ENCODE results near the gene ISL1.

ISL1 gene

DNA sequence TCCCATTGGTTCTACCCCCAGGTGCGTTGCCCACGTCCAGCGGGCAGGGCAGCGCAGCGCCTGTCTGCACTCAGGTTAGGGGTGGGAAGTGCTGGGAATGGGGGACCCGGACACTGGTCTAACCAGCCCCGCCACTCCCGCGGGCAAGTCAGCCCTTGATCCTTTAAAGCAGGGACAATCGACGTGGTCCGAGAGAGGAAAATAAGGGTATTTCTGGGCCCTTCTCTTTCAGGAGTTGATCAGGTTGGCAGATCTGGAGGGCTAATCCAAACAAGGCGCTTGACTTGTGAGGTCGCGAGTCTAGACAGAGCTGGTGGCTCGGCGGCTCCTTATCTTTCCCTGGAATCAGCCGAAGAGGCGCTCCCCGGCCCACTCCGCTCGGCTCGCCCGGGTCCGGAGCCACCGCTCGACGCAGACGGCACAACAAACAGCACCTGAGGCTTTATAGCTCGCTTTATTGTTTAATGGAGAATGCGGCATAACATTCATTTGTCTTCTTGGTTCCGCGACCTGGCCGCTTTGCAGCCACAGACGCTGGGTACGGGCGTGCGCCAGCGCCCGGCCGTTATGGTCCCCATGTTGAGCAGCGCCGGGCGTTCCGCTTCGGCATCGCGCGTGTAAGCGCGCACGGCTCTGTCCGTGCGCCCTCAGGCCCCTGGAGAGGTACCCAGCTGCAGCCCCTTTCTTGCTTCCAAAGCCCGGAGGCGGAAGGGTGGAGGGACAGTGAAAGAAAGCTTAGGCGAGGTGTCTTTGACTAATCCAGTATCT is 15.8 kb downstream of the ISL1 start:
- no peak overlapping the region for H3K4me3 ChIP-seq (ENCODE audit: low read depth in 1 of 2, low read length in 1 of 2)
- H3K4me1 ChIP-seq (ENCODE audit: control insufficient read depth in 1 of 2, insufficient read depth in 1 of 2, low read depth in 1 of 2, low read length in 1 of 2): no peaks in the 10 kb centered on the region
- TF ChIP-seq CTCF (IDR thresholded peaks at IDR 0.05): no peak
- no peaks in the 10 kb centered on the region for H3K9me3 ChIP-seq
- peaks cover 81% of the 10 kb centered on the region for H3K27me3 ChIP-seq
- no peak overlapping the region for H3K27ac ChIP-seq
- no peaks in the 10 kb centered on the region for H3K36me3 ChIP-seq

DNA sequence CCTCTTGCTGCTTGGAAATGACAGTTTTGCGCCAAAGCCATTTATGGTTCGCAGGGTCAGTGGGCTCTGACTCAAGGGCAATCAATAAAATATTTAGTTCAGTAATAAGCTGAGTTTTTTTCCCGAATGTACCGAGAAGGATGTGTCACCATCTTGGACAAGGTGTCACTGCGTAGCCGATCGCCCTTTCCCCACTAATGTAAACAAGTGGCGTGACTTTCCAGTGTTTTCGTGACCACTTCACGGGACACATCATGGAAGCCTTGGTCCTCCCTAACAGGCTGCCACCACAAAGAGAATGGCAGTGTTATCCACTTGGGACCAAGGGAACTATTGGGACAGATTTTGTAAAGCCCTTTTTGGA is 16.4 kb downstream of the ISL1 start:
- Histone ChIP-seq H3K4me3 (ENCODE audit: low read depth in 1 of 2, low read length in 1 of 2) (no peak overlapping the region), H3K27ac (no peak overlapping the region), H3K9me3 (no peaks in the 10 kb centered on the region), H3K4me1 (ENCODE audit: control insufficient read depth in 1 of 2, insufficient read depth in 1 of 2, low read depth in 1 of 2, low read length in 1 of 2) (no peaks in the 10 kb centered on the region), H3K27me3 (peaks cover 76% of the 10 kb centered on the region), H3K36me3 (no peaks in the 10 kb centered on the region)
- no peak for TF ChIP-seq CTCF (IDR thresholded peaks at IDR 0.05)

DNA sequence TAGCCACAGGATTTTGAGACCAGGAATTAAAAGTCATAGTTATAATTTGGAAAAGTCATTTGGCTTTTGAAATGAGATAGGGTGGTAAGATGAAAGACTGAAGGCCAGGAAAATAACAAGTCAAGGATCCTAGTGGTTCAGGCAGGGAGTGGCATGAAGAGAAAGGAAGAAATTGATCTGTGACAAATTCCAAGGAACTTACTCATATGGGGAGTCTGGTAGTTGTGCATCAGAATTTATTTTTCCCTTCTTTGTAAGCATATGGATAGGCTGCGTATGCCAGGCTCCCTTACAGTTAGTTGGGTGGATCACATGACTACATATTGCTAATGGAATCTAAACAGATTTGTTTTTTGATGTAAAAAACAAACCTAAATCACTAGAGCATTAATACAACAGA is 21.0 kb downstream of the ISL1 start:
- Histone ChIP-seq H3K27me3 (peaks cover 30% of the 10 kb centered on the region), H3K4me3 (ENCODE audit: low read depth in 1 of 2, low read length in 1 of 2) (no peak overlapping the region), H3K4me1 (ENCODE audit: control insufficient read depth in 1 of 2, insufficient read depth in 1 of 2, low read depth in 1 of 2, low read length in 1 of 2) (no peaks in the 10 kb centered on the region), H3K27ac (no peak overlapping the region), H3K36me3 (no peaks in the 10 kb centered on the region), H3K9me3 (no peaks in the 10 kb centered on the region)
- no peak for TF ChIP-seq CTCF (IDR thresholded peaks at IDR 0.05)

- Histone ChIP-seq H3K4me3 (ENCODE audit: low read depth in 1 of 2, low read length in 1 of 2) (no peak overlapping the region), H3K4me1 (ENCODE audit: control insufficient read depth in 1 of 2, insufficient read depth in 1 of 2, low read depth in 1 of 2, low read length in 1 of 2) (no peaks in the 10 kb centered on the region), H3K27me3 (no peaks in the 10 kb centered on the region), H3K27ac (no peak overlapping the region), H3K36me3 (no peaks in the 10 kb centered on the region), H3K9me3 (no peaks in the 10 kb centered on the region)
- no peak for TF ChIP-seq CTCF (IDR thresholded peaks at IDR 0.05)
Observed at GRCh38 chr5:51411921-51412325, 28.7 kb downstream of the ISL1 start.

DNA sequence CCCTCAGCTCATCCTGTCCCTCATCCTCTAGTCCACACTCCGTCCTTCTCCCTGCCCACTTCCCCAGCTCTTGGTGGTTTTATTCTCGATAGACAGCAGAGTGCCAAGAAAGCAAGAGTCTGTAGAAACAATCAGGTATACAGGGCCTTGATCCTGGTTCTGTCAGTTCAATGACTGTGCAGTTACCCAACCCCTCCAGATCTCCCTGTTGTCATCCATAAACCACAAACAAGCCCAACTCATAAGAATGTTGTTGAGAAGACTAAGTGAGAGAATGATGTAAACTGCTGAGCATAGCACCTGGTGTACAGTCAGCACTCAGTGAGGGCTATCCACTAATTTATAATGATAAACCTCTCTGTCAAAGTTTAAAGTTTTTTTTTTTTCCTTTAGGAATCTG is 31.3 kb downstream of the ISL1 start:
- Histone ChIP-seq H3K27ac (no peak overlapping the region), H3K4me1 (ENCODE audit: control insufficient read depth in 1 of 2, insufficient read depth in 1 of 2, low read depth in 1 of 2, low read length in 1 of 2) (no peaks in the 10 kb centered on the region), H3K9me3 (no peaks in the 10 kb centered on the region), H3K27me3 (no peaks in the 10 kb centered on the region), H3K36me3 (no peaks in the 10 kb centered on the region), H3K4me3 (ENCODE audit: low read depth in 1 of 2, low read length in 1 of 2) (no peak overlapping the region)
- TF ChIP-seq CTCF (IDR thresholded peaks at IDR 0.05): no peak

All from neutrophil (primary cell).